Limb (tissue), 2 donors: ENCODE data around the gene LAPTM4A.
"Not testable (repeated sequence)": the region's sequence is repeated elsewhere in the genome, so short reads cannot be mapped to it uniquely, and the experiment has no call there.

Experiments used
- DNase-seq, 2 donors: peaks; one replicate each; pipeline ENCODE4 v3.0.0-alpha.2; 2016; ENCODE audit errors: extremely low spot score in 2 of 2

The LAPTM4A gene

DNA sequence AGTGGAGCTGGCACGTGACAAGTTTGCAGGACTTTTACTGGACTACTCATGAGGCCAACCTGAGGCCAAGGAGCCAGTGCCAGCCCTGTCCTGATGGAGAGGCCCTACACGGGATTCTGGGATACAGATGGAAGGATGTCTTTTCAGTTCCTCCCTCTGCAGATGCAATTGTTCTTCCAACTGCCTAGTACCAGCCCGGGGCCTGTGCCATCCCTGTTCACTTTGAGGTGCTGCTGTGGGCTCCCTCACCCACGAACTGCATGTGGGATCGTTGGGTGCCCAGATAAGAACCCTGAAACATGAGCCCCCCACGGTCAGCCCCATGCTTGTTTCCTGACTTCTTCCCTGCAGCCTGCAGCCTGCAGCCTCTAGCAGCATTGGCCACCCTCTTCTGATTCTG is 25.3 kb upstream of the LAPTM4A start:
- DNase-seq: no peak

DNA sequence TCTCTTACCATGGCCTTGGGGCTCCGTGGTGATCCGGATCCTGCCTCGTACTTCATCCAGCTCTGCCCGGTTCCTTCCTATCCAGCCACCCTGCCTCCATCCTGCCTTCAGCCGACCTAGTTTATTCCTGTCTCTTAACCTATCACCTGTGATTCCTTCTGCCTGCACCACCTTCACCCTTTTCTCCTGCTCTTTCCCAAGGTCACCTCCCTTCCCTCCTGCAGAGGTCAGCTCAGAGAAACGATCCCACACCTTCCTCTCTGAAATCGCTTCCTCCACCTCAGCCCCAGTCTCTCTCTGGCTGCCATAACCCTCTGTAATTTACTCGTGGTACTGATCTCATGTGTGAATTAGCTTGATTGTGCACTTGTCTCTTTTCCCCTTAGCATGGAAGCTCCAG is 23.5 kb upstream of the LAPTM4A start:
- no peak for DNase-seq

DNA sequence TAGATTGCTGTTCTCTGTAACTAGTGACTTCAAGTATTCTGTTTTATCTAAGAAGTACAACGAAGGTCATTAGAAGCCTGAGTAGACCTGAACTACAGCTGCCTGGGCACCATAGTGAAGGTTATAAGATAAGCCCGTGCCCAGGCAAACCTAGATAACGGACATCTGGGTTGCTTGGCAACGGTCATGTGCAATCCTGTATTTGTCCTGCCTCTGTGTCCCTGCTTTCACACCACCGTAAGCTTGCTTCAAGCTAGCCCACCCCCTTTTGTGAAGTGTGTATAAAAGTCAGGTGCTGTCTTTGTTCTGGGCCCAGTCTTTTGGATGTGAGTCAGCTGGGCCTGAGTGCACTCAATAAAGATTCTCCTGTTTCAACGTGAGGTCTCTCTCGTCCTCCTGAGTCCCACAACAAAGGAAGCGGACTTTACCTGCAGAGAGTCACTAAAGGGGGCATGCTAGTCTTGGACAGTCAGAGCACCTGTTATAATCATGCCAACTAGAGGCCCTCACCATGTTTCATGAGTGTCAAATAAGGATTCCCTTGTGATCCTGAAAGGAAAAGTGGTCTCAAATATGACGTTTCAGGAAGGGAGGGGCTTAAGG is 22.7 kb upstream of the LAPTM4A start:
- DNase-seq: not testable (repeated sequence)

DNA sequence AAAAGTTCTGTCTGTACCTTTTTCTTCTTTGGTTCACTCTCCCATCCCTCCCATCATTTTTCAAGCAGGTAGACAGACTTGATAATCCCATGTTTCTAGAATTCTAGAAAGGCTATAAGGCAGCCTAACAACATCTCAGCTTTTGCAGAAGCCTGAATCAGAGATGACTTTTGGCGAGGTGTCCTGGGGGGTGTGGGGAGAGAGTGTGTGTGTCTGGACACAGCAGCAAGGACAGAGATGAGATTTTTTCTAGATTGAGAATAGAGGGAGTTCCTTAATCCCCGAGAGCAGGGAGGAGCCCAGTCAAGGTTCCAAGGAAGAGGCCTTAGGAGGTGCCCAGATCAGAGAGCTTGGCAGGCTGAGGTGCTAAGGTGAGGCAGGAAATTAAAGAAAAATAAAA is 22.0 kb upstream of the LAPTM4A start:
- DNase-seq: no peak

DNA sequence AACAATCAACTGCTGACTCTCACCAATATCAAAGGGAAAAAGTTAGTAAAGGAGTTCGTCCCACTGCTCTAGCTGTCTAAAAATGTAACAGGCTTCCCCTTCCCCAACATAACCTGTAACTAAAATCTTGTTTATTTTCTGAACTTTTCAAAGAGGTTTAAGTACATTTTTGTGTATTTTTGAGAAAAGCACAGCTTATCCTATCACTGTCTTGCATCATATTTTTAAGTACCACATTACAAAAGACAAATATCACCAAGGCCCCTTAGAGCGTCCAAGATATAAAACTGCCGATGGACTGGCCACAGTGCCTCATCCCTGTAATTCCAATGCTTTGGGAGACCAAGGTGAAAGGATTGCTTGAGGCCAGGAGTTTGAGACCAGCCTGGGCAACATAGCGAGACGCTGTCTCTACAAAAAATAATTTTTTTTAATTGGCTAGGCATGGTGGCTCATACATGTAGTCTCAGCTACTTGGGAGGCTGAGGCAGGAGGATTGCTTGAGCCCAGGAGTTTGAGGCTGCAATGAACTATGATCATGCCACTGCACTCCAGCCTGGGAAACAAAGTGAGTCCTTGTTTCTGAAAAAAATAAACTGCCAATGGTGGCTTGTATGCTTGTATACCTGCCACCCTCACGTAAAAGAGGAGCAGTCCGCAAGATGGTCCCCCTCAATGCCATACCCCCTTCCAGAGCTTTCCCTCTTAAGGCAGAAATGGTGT is 21.2 kb upstream of the LAPTM4A start:
- no peak for DNase-seq

DNA sequence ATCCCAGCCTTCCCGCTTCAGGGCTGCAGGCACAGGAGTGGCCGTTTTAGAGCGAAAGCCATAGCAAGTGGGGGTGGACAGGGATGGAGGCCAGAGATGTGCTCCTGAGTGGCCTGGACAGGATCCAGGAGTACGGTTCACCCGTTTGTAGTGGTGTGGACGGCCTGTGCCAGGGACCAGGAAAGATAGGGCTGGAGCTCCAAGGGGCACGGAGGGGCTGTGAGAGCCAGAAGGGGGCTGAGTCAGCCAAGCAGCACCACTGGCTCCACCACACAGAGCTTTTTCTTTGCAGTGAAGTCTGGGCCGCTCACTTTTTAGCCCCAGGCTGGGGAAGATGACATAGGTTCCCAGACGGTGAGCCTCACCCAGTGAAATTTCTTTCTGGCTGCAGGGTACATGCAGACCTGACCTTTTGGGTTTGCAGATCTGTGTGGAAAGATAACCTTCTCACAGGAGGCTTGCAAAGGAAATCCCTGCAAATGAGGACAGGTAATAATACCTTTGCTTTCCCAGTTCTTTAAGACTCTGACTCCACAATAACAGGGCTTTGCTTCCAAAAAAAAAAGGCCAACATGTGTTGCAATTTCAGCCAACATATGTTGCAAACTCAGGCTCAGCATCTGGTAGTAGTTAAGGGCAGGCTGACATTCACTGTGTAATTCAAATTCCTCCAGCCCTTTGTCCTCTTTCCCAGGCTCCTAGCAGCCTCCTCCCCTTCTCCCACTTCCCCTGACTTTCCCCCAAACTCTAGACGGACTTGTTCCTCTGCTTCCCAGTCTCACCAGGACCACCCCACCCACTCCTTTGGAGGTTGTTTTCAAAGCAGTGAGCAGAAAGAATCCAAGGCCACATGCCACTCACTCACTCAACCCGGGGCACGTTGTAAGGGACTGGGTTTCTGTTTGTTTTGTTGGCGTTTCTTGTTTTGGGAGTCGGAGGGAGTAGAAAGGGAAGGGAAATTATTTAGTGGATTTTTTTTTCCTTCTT is 20.3 kb upstream of the LAPTM4A start:
- DNase-seq: peak; percentile 71 to 91

DNA sequence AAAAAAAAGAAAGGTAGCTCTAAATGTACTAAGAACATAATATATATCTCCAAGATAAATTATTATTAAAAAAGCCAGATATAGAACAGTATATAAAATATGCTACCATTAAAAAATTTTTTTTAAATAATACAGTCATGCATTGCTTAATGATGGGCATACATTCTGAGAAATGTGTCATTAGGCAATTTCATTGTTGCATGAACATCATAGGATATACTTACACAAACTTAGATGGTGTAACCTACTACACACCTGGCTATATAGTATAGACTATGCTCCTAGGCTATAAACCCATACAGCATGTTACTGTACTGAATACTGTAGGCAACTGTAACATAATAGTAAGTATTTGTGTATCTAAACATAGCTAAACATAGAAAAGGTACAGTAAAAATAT is 18.3 kb upstream of the LAPTM4A start:
- no peak for DNase-seq

DNA sequence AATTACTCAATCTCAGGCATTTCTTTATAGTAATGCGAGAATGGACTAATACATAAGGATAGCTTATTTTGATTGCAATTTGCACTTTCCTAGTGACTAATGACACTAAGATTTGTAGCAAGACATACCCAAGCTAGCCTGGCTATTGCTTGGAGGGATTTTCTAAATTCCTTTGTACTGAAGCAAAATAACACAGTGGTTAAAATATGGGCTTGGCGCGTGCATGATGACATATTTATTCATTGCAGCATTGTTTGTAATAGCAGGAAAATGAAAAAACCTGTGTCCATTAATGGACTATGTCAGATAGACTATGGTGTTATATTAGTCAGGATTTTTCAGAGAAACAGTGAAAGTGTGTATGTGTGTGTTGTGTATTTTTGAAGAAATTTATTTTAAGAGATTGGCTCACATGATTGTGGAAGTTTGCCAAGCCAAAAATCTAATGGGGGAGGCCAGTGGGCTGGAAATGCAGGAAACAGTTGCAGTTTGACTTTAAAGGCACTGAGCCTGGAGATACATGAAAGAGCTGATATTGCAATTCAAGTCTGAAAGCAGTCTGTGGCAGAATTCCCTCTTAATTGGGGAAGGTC is 16.7 kb upstream of the LAPTM4A start:
- DNase-seq: no peak

DNA sequence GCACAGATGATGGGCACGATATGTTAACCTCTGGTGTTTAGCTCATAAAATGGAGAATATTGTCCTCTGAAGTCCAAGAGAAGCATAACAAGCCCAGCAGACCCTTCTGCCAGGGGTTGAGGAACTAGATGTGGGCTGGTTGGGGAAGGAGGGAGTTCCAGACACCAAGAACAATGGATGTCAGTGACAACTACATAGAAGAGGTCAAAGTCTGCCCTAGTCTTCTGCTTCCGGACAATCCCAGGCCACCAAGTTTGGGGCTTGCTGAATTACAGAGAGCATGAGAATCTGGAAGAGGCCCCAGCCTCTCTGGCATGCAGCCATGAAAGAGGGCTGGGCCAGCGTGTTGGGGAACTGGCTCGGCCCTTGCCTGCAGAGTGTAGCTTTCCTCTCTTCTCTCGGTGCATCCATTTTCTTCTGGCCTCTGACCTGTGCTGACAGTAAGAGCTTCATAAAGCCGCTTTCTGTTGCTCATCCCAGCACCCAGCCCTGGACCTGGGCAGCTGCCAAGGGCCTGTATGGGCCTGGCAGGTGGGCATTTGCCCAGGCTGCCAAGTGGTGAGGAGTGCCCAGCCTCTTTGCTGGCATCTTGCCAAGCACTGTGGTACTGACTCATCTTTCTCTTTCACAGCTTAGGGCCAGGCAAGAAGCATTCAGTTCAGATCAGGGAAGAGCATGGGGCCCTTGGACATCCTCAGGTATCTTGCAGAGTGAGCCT is 14.6 kb upstream of the LAPTM4A start:
- peak in 1 of 2 donors; percentile 67 for DNase-seq

DNA sequence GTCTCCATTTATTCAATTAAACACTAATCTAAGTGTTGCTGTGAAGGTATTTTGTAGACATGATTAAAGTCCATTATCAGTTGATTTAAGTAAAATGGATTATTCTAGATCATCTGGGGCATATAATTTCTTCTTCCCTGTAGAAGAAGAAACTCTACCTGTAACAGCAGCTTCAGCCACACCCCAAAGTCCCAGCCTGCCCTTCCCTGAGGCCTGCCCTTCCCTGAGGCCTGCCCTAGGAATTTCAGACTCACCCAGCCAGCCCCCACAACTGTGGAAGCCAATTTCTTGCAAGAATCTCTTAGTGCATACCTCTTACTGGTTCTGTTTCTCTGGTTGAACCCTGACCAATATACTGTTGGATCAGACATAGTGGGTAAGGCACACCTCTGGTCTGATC is 13.4 kb upstream of the LAPTM4A start:
- no peak for DNase-seq

DNA sequence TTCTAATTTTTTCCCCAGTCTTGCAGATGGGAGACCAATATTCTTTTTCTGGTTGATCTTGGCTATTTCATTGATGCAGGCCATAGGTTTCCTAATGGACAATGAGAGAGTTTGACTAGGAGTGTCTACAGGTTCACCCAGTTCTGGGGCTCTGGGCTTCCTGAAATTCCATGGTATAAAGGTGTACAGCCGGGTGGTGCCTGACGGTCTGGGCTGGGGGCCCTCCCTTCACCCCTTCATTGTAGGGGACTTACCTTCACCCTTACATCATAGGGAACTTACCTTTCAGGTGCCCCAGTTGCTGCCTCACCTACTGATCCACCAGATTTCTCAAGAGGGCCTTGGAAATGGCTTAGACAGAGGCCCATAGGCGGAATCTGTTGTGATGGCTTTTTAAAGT is 13.0 kb upstream of the LAPTM4A start:
- no peak for DNase-seq

DNA sequence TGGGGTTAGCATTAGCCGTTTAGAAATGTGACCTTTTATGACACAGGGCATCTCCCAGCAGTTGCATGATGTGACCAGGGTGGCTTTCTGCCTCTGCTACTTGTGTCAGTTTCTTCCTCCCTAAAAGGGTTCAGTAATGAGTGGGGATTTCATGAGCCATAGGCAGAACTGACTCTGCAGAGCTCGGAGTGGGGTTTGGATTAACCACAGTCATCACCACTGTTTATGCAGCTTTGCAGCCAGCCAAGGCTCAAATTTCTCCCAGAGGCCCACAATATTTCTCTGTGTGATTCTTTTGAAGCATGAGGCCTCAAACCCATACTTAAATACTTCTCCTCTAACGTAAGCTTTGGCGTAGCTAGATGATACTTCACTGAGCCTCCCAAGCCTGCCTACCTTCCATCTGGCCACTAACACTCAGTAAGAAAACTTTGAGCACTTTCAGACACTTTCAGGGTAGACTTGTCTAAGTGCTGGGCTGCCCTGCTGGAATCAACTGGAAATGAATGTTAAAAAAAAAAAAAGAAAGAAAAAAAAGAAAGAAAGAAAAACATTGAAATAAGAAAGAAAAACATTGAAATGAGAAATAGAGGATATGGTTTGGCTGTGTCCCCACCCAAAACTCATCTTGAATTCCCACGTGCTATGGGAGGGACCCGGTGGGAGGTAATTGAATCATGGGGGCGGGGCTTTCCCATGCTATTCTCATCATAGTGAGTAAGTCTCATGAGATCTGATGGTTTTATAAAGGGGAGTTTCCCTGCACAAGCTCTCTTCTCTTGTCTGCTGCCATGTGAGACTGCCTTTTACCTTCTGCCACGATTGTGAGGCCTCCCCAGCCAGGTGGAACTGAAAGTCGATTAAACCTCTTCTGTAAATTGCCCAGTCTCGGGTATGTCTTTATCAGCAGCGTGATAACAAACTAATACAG is 11.5 kb upstream of the LAPTM4A start:
- DNase-seq: peak; percentile 66 to 92

DNA sequence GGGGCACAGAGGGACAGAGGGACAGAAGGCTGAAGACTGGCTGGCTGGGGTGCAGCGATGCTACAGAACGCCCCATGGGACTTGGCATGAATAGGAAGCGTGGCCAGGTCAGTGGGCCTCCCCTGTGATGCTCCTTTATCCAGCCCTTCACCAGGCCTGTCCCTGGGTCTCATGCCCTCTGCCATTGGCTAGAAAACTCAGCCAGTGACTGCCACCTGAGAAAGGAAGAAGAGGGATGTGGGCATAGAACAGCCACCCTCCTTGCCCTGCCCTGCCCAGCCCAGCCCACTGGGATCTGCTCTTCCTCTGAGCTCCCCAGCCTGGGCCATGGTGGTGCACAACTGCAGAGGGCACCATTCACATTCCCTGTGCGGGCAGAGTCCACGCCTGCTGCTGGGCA is 10.5 kb upstream of the LAPTM4A start:
- DNase-seq: no peak

DNA sequence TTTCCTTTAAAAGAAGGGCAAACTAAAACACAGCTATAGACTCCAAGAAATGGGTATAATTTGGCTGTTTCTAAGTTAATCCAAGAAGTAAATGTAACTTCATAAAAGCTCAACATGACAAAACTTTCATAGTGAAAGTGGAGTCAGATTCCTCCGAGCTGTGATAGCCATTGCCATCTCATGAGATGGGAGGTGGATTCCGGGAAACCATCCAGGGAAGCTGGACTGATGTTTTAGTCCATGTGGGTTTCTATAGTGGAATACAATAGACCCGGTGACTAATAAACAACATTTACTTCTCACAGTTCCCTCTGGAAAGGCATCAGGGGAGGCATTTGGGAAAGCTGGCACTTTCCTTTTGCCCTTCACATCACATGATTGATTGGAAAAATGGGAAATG is 10.0 kb upstream of the LAPTM4A start:
- no peak for DNase-seq

DNA sequence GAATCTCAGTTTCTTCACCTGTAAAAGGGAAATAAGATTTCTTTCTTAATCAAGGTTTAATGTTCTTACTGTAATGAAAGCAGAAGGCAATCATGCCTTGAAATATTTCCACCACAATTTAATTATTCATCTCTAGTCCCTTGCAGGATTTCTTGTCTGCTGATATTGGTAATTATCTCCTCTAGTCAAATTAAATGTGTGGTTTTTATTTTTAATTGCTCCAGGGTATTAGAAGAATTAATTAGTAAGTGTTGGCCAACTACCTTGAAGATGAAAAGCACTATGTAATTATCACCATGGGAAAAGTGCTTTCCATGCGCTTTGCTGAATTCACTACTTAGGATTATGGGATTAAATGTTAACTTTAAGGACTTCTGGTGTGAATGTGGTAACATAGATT is 8.7 kb upstream of the LAPTM4A start:
- DNase-seq: no peak

DNA sequence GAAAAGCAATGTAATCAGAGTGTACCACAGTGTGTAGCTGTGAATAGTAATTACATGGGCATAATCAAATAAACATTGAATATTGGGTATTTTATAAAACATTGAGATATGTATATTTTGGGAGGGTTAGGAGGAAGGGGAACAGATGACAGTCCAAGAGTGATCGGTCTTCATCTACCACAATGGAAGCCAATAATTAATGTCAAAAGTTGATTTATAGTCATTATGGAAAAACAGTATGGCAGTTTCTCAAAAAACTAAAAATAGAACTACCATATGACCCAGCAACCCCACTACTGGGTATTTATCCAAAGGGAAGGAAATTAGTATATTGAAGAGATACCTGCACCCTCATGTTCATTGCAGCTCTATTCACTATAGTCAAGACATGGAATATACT is 5.8 kb upstream of the LAPTM4A start:
- DNase-seq: no peak

DNA sequence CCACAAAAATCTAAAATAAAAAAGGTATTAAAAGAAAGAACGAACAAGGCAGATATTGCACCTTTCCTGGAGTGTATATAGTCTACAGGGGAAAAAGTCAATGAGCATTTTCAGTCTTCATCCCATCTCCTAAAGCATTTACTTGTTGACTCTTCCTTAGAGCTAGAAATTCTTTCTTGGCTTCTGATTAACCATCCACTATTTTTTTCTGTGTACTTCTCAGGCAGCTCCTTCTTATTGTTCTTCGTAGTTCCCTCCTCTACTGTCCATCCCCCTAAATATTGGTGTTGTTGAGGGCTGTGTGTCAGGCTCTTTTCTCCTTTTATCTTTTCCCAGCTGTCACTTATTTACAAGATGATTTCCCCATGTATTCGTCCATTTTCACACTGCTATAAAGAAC is 3.5 kb upstream of the LAPTM4A start:
- DNase-seq: no peak

DNA sequence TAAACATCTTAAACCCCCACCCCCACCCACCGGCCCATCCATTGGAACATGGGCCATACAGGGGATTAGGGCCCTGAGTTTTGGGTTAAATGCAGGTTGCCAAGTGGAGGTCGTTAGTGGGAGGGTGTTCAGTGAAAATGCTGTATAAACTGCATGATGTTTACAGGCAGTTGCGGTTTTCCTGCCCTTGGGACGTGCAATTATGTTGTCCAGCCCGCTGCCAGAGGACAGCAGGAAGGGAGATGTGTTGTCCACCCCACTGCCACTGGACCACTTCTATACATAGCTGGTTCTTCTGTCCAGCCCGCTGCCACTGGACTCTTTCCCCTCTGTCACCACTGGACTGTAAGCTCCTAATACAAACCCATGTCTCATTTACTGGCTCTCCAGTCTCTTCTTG is 2.7 kb upstream of the LAPTM4A start:
- DNase-seq: no peak

DNA sequence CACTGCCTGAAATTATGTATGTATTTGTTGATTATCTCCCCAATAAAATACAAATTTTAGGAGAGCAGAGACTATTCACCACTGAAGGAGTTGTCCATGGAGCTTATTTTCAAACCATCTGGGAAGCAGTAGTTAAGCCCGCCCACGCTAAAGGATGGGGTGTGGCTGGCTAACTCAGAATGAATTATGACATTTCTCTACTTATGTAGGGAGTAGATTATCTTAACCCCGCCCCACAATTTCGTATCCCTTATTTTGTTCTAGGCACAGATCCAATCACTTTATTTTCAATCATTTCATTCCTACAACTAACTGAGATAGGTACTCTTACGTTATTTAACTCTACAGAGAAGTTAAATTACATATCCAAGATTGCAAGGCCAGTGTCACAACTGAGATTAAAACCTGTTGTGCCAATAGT is 1.4 kb upstream of the LAPTM4A start:
- DNase-seq: peak; percentile 60 to 83

DNA sequence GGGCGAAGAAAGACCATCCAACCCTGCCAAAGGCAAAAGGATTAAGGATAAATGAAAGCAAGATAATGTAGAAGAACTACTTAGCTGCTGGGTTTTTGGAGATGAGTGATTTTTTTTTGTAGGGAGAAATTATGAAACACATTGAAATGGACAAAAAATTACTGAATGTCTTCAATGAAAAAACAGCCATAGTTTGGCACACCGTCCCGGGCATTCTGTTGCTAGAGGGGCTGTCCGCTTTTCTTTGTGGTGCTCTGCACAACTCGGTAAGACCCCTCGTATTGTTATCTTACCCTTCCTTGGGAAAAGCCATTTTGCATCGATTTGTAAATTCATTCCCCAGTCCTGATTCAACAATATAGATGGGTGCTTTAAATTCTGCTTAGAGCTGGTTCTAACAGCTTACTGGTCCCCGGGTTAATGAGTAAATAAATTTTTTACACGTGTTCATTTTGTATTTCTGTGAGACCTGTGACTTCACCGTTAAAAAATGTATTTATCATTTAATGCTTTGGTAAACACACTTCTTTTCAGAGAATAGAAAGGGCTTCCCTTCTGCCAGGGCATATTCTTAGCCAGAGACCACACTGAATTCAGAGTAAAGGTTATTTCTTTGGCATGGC is 912 bp upstream of the LAPTM4A start:
- DNase-seq: no peak
